ENCODE results near the gene ARHGAP28.

ARHGAP28 gene

GRCh38 chr18:6873040-6873751, 143.7 kb downstream of the ARHGAP28 start:
- no peak for DNase-seq (ENCODE audit: low read depth)

- no peak for DNase-seq (ENCODE audit: low read depth)
Observed at GRCh38 chr18:6874315-6874714, 144.8 kb downstream of the ARHGAP28 start.

GRCh38 chr18:6875749-6876148, 146.2 kb downstream of the ARHGAP28 start:
- DNase-seq (ENCODE audit: low read depth) = no peak

DNA sequence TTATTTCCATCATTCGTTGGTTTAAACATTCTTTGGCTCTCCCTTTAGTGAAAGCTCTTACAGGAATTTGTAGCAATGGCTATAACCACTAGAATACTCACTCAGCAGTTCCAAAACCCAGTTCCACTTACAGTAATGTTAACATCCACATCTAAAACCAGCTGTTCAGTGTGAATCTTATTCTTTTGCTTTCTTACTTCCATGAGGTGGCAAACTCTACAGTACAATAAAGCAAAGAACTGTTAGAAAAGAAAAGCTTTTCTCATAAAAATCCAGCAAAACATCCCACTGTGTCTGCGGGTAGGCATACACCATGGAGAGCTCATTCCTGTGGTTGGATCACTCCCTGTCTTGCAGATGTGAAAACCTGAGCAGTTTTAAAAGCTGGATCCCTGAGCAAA, 147.1 kb downstream of the ARHGAP28 start:
- no peak for DNase-seq (ENCODE audit: low read depth)

DNA sequence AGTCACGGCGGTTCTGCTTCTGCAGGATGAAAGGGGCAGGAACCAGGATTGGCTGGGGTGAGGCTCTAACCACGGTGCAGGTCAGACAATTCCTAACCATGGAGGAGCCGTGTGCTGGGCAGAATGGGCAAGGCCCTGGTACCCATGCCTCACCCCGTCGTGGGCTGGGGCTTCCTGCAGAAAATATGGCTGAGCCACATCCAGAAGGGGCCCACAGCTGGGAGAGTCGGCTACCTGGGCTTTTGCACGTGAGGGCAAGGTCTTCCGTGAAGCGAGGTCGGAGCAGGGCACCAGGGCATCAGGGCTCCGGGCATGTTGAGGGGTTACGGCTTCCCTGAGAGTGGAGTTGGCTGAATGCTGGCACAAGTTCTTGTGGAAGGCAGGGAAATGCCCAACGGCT, 147.8 kb downstream of the ARHGAP28 start:
- no peak for DNase-seq (ENCODE audit: low read depth)

DNA sequence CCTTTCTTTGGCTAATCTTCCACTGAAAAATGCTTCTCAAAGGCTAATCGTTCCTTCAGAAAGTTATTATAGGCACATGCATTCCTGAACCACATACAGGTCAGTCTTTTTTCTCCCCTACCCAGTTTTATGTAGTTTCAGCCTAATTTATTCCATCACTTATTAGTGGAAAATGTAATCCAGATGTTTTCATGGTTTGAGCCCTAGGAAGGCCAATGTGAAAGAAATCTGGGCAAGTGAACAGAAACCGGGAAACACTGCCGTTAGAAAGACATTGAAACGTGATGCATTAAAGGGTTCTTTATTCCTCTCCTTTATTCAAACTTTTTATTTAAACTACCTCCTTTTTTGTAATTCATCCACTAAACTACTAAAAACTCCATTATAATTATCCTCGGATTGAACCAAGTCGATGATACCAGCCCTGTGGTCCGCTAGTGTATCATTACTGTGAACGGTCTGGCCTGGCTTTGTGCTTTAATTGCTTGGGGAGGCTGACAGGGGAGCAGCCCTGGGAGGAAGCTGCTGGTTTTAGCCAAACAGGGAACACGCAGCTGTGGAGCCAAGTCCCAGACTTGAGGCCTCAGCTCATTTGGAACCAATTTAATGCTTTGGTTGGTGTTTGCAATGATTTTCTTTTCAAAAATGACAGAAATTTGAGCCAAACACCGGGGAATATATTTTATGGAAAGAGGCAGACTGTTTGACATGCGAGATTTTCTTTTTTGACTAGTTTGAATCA, 149.2 kb downstream of the ARHGAP28 start:
- DNase-seq (ENCODE audit: low read depth) = no peak

DNA sequence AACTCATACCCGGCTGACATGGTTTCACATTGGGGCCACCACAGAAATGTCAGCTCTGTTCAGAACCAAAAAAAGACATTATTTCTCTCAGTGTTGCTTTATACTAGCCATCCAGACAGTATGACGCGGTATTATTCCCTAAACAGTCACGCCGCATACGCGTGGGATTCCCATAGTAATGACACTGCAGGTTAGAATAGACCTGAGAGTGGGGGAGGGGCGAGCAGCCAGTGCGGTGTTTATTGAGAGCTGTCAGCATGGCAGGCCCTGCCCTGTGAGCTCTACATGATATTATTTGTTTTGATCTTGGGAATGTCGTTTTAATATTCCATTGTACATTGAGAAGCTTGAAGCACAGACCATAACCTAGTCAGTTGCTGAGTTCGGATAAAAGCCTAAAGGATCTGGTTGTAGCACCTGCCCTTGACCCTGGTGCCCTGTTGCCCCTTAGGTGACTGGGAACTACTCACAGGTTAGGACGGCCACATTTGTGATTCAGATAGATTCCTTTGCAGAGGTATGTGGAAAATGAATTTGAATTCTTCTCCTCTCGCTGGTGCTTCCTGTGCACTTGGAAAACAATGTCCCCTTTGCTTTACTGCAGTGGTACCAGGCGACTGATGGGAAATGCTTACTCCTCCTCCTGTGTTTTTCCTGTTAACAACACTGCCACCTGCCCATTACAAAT, 150.1 kb downstream of the ARHGAP28 start:
- DNase-seq (ENCODE audit: low read depth) = no peak

DNA sequence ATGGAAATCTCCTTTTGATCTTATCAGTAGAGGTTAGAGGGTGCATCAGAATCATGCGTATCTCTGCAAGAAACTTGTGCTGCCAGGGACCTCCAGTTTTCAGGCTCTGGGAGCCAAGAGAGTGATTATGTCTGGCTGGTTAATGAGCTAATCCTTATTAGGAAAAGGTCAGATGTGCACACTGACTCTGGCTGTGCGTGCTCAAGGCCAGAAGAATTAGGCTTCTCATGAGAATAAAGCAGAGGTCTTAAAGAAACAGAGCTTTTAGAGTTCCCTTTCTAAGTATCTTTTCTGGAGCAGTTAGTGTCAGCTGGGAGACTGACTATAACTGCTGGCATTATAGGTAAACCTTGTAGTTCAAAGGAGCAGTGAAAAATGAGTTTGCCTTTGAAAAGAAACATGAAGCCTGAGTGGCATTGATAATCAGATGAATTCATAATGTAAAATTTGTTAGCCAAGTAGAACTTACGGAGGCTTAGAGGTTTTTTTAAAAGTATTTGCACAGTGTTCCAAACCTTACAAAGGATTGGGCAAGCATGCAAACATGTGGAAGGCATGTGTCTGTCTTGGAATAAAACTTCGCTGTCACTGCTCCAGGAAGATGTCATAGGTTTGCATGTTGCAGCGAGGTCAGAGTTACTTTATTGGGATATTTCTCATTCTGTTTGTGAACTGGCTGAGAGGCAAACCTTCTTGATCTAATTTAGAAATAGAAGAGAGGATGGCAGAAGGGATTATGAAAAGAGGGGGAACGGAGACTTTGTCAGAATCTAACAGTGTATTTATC, 151.7 kb downstream of the ARHGAP28 start:
- DNase-seq (ENCODE audit: low read depth) = no peak

DNA sequence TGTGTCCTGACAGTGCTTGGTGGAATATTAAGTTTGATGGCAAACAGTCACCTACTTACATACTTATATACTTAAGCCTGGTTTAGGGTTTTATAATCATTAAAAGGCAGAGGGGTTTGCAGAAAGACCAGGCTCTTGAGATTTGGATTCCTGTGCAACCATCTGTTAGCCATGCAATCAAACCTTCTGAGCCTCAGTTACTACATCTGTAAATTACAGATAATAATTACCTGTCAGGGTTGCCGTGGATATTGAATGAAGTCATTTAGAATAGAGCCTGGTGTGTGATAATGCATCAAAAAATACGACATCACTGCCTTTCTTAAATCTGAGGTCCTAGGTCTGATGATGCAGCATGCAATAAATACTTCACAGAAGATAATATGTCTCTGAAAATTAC, 152.9 kb downstream of the ARHGAP28 start:
- no peak for DNase-seq (ENCODE audit: low read depth)

DNA sequence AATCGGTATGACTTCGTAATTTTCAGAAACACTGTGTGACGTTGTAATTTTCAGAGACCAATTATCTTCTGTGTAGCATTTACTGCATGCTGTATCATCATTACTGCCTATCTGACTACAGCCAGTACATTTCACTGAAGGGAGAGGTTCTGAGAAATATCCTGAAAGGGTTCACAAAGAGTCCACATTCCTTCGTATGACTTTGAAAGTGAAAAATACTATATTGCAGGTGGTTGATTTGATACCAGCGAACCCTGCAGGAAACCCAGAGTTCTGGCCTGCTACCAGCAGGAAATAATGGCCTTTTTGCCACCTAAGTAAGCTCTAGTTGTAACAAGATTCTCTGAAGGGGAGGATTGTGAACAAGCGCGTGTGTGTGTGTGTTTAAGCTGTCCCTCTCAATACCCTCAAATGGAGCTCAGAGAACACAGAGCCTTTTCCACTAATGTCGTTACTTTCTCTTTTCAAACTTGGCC, 155.5 kb downstream of the ARHGAP28 start:
- DNase-seq (ENCODE audit: low read depth) = no peak

DNA sequence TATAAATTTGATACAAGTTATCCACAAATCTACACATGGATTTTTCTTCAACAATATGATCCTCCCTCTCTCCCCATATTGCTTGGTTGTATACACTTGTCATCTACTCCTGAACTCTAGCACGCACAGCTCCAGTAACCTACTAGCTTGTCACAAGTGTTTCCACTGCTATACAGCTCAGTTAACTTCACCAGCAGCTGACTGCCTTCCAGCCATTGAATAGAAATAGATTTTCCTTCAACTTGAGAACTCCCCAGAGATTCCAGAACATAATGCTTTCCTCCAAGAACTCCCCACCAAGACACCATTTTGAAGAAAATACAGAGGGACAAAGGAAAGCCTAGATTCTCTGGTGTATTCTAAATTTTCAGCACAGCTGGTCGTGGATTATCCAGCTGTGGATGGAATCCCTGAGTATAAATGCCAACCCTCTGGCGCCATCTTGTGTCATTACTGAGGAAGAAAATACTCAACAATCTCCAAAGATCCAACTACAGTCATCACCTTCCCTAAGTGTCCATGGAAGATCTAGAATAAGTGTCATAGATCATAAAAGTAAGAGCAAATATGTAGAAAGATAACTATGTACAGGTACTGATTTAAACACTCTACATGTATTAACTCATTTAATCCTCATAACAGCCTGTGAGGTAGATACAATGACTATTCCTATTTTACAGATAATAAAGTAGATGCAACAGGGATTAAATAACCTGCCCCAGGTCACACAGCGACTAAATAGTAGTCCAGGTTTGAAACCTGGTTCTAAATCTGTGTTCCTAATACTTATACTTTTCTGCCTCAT, 156.7 kb downstream of the ARHGAP28 start:
- no peak for DNase-seq (ENCODE audit: low read depth)

DNA sequence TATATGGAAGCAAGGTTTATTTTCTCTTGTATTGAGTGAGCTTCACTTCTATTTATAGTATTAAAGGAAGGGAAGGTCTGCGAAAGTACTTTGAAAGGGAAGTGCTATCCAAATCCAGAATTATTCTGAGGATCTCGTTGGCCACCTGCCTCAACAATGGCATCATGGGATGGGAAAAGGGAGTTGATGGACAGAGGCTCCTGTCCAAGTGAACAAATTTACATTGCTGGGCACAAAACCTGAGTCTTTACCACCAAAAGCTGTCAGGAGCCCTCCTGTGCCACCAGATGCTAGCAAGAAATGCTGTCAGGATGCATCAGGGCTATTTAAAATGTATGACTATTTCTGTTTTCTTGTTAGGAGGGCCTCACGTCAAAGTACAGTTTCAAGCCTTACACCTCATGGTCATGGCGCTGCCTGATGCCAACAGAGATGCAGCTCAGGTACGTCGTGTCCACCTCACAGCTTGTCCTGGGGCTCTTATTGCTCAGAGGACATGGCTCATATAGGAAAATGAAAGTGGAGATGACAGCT, 157.3 kb downstream of the ARHGAP28 start:
- no peak for DNase-seq (ENCODE audit: low read depth)

DNA sequence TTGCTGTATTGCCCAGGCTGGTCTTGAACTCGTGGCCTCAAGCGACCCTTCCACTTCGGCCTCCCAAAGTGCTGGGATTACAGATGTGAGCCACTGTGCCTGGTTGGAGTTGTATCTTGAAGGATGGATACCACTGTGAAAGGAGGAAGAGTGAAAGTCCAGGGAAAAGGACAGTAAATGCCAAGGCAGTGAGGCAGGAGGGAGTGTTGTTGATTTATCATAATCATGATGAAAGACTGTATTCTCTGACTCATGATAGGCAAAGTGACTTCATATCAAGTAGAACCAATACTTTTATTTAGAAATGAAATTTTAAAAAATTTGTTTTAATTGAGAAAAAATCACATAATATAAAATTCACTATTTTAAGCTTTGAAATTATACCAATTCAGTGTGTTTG, 162.3 kb downstream of the ARHGAP28 start:
- DNase-seq (ENCODE audit: low read depth) = no peak

GRCh38 chr18:6901286-6901926, 171.9 kb downstream of the ARHGAP28 start:
- no peak for DNase-seq (ENCODE audit: low read depth)

GRCh38 chr18:6917072-6917471, 187.6 kb downstream of the ARHGAP28 start:
- DNase-seq (ENCODE audit: low read depth) = no peak

DNA sequence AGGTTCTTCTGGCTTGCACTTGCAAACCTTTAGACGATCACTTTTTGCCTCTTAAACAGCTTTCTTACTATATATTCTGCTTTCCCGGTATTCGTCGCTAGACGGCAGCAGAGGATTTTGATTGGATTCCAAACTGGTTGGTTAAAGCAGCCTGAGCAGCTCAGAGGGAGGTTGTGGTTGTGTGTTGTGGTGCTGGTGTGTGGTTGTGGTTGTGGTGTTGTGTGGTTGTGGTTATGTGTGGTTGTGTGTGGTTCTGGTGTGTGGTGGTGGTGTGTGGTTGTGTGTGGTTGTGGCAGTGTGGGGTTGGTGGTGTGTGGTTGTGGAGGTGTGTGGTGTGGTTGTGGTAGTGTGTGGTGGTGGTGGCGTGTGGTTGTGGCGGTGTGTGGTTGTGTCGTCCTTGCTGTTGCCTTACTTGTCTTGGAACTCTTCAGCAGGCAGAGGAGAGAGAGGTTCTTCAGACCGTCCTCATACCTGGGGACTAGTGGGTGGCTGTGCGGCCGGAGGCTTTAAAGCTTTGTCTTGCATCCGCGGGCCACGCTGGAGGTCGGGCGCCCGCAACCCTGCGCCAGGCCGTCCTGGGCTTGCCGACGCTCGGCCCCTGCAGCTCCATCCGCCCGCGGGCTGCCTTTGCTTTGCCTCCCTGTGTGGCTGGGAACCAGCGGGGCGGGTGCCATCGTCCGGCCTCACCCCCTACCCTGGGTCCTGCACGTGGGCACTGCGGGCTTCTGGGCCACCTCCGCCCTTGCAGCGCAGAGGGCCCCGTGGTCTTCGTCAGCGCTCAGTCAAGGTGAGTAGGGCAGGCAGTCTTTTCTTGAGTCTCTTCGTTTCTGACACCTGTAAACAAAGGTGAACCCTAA, 190.8 kb downstream of the ARHGAP28 start:
- DNase-seq (ENCODE audit: low read depth) = no peak

DNA sequence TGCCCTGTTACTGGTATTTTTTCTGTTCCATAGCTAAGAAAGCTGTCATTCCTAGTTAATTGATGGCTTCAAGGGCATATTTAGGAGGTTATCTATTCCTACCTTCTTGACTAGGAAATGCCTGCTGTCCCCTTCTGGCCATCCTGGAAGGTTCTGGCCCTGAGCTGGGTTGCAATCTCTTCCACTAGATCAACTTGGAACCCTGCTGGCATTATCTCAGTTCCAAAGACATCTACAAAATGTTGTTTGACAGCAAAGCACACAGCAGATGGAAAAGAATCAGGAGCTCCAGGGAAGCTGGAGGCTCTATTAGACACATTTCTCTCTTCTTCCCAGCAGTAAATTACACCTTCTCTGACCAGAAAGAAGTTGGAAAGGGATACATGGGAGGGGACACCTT, 192.1 kb downstream of the ARHGAP28 start:
- no peak for DNase-seq (ENCODE audit: low read depth)

- DNase-seq (ENCODE audit: low read depth) = no peak
Observed at GRCh38 chr18:6923220-6923619, 193.7 kb downstream of the ARHGAP28 start.

GRCh38 chr18:6927153-6927552, 197.6 kb downstream of the ARHGAP28 start:
- DNase-seq (ENCODE audit: low read depth) = no peak

DNA sequence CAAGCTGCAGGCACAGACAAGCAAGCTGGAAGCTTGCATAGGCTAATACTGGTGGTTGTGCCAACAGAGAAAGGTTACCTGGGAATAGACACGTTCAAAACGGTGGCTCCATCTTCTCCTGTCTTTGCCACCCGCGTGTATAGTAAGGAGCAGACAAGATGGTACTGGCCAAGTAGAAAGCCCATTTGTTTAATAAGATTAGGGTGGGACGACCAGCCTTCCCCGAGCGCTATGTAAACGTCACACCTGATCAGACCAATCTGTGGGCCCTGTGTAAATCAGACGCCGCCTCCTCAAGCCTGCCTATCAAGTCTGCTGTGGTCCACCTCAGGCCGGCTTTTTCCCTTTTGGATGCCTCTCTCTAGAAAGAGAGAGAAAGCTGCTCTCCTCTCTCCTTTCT, 198.8 kb downstream of the ARHGAP28 start:
- DNase-seq (ENCODE audit: low read depth) = no peak
